ENCODE results near the gene OR5K1.

OR5K1 gene

DNA sequence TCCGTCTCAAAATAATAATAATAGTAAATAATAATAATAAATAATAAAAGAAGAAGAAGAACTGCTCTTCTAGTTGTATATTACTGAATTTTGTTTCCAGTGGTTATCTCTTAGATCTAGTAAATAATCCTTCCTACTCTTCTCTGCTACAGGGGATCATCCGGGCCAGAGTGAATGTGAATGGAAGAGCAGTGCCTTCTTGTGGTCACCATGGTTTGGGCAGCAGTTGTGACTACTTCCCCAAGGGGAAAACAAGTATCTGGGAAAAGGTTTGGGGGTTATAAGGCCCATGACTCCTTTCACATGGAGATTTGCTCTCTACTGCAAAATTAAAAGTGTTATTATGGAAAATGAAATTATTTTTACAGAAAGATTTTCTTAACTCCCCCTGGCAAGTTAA is 5.5 kb upstream of the OR5K1 start:
- H3K4me1 ChIP-seq (ENCODE audit: control insufficient read depth in 2 of 2, insufficient read depth in 2 of 2, low read length in 2 of 2), result no peaks in the 10 kb centered on the region
- no peak overlapping the region for H3K4me3 ChIP-seq (ENCODE audit: low read length in 2 of 2)
- no peak overlapping the region for H3K27ac ChIP-seq (ENCODE audit: low read depth in 2 of 2, low read length in 2 of 2)
- no peaks in the 10 kb centered on the region for H3K27me3 ChIP-seq (ENCODE audit: control insufficient read depth in 2 of 2, insufficient read depth in 2 of 2, low read length in 2 of 2)
- peaks cover 0 to 3% of the 10 kb centered on the region in 2 donors for H3K9me3 ChIP-seq (ENCODE audit: control insufficient read depth in 2 of 2, low read length in 2 of 2)
- H3K9ac ChIP-seq (ENCODE audit: low read depth in 1 of 2, low read length in 2 of 2), result no peak overlapping the region
- H3K36me3 ChIP-seq (ENCODE audit: control insufficient read depth in 2 of 2, insufficient read depth in 2 of 2, low read length in 2 of 2), result no peaks in the 10 kb centered on the region

DNA sequence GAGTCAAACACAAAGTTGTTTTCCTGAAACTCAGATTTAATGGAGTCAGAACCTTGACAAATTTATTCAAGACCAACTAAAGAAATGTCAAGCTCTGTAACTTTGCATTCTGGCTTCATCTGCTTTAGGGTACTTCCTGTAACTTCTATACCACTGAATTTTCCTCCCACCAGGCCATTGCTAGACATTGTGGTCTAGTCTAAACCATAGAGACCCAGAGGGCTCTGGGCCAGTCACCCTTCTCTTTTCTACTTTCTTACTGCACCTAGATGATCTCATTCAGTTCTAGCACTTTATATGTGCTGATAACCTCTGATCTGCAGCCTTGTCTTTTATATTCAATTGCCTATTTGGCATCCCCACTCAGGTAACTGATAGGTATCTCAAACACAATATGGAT is 2.8 kb upstream of the OR5K1 start:
- H3K4me1 ChIP-seq (ENCODE audit: control insufficient read depth in 2 of 2, insufficient read depth in 2 of 2, low read length in 2 of 2), result no peaks in the 10 kb centered on the region
- H3K9ac ChIP-seq (ENCODE audit: low read depth in 1 of 2, low read length in 2 of 2), result no peak overlapping the region
- H3K4me3 ChIP-seq (ENCODE audit: low read length in 2 of 2), result no peak overlapping the region
- H3K9me3 ChIP-seq (ENCODE audit: control insufficient read depth in 2 of 2, low read length in 2 of 2), result peaks cover 0 to 3% of the 10 kb centered on the region in 2 donors
- H3K27me3 ChIP-seq (ENCODE audit: control insufficient read depth in 2 of 2, insufficient read depth in 2 of 2, low read length in 2 of 2), result no peaks in the 10 kb centered on the region
- no peaks in the 10 kb centered on the region for H3K36me3 ChIP-seq (ENCODE audit: control insufficient read depth in 2 of 2, insufficient read depth in 2 of 2, low read length in 2 of 2)
- H3K27ac ChIP-seq (ENCODE audit: low read depth in 2 of 2, low read length in 2 of 2), result no peak overlapping the region

GRCh38 chr3:98482717-98483482 is 19.9 kb downstream of the OR5K1 start:
- Histone ChIP-seq H3K27ac (ENCODE audit: low read depth in 2 of 2, low read length in 2 of 2) (no peak overlapping the region), H3K4me1 (ENCODE audit: control insufficient read depth in 2 of 2, insufficient read depth in 2 of 2, low read length in 2 of 2) (no peaks in the 10 kb centered on the region), H3K36me3 (ENCODE audit: control insufficient read depth in 2 of 2, insufficient read depth in 2 of 2, low read length in 2 of 2) (no peaks in the 10 kb centered on the region), H3K4me3 (ENCODE audit: low read length in 2 of 2) (no peak overlapping the region), H3K9me3 (ENCODE audit: control insufficient read depth in 2 of 2, low read length in 2 of 2) (peaks cover 0 to 5% of the 10 kb centered on the region in 2 donors), H3K27me3 (ENCODE audit: control insufficient read depth in 2 of 2, insufficient read depth in 2 of 2, low read length in 2 of 2) (no peaks in the 10 kb centered on the region), H3K9ac (ENCODE audit: low read depth in 1 of 2, low read length in 2 of 2) (no peak overlapping the region)

DNA sequence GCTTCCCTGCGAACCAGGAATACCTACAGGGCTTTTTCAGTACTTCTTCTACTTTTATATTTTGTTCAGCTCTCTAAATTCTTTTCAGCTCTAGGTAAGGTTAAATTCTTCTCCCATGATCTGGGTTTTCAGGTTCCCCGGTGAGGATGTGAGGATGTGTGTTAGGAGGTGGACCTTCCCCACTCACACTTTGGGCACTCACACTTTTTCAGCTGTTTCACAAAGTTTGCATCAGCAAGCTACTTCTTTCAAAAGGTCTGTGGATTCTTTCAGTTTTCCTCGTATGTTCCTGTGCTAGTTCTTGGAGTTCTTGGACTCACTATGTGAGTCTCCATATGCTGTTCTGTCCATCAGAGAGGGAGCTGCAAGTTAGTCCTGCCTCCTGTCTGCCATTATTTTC is 20.6 kb downstream of the OR5K1 start:
- Histone ChIP-seq H3K27ac (ENCODE audit: low read depth in 2 of 2, low read length in 2 of 2) (no peak overlapping the region), H3K9me3 (ENCODE audit: control insufficient read depth in 2 of 2, low read length in 2 of 2) (peaks cover 0 to 5% of the 10 kb centered on the region in 2 donors), H3K9ac (ENCODE audit: low read depth in 1 of 2, low read length in 2 of 2) (no peak overlapping the region), H3K4me3 (ENCODE audit: low read length in 2 of 2) (no peak overlapping the region), H3K4me1 (ENCODE audit: control insufficient read depth in 2 of 2, insufficient read depth in 2 of 2, low read length in 2 of 2) (no peaks in the 10 kb centered on the region), H3K36me3 (ENCODE audit: control insufficient read depth in 2 of 2, insufficient read depth in 2 of 2, low read length in 2 of 2) (no peaks in the 10 kb centered on the region), H3K27me3 (ENCODE audit: control insufficient read depth in 2 of 2, insufficient read depth in 2 of 2, low read length in 2 of 2) (no peaks in the 10 kb centered on the region)

DNA sequence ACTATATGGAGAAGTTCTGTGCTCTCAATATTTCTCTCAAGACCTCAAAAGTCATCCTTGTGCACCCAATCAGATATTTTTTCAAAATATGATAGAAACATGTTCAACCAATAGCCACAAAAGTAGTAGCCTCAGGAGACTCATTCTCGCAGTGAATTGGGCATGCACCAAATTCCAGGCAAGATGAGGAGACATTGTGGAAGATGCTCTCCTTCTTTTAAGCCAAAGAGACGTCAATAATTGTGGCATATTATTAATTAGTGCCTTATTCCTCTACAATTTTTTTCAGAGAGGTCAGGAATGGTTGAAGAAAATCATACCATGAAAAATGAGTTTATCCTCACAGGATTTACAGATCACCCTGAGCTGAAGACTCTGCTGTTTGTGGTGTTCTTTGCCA is 34.4 kb downstream of the OR5K1 start, which contains the start of gene OR5K2:
Gene OR5K2 (plus strand): TSS at position 301 of the 400 bp plus-strand sequence. CDS start 0 bp downstream, at position 301.
- Histone ChIP-seq H3K36me3 (ENCODE audit: control insufficient read depth in 2 of 2, insufficient read depth in 2 of 2, low read length in 2 of 2) (no peaks in the 10 kb centered on the region), H3K27me3 (ENCODE audit: control insufficient read depth in 2 of 2, insufficient read depth in 2 of 2, low read length in 2 of 2) (no peaks in the 10 kb centered on the region), H3K27ac (ENCODE audit: low read depth in 2 of 2, low read length in 2 of 2) (no peak within 1 kb of the TSS), H3K9me3 (ENCODE audit: control insufficient read depth in 2 of 2, low read length in 2 of 2) (no peaks in the 10 kb centered on the region), H3K4me1 (ENCODE audit: control insufficient read depth in 2 of 2, insufficient read depth in 2 of 2, low read length in 2 of 2) (no peaks in the 10 kb centered on the region), H3K4me3 (ENCODE audit: low read length in 2 of 2) (no peak within 1 kb of the TSS), H3K9ac (ENCODE audit: low read depth in 1 of 2, low read length in 2 of 2) (no peak within 1 kb of the TSS)

GRCh38 chr3:98500019-98500418 is 37.0 kb downstream of the OR5K1 start:
- Histone ChIP-seq H3K9me3 (ENCODE audit: control insufficient read depth in 2 of 2, low read length in 2 of 2) (no peaks in the 10 kb centered on the region), H3K4me3 (ENCODE audit: low read length in 2 of 2) (no peak overlapping the region), H3K4me1 (ENCODE audit: control insufficient read depth in 2 of 2, insufficient read depth in 2 of 2, low read length in 2 of 2) (no peaks in the 10 kb centered on the region), H3K9ac (ENCODE audit: low read depth in 1 of 2, low read length in 2 of 2) (no peak overlapping the region), H3K27me3 (ENCODE audit: control insufficient read depth in 2 of 2, insufficient read depth in 2 of 2, low read length in 2 of 2) (no peaks in the 10 kb centered on the region), H3K36me3 (ENCODE audit: control insufficient read depth in 2 of 2, insufficient read depth in 2 of 2, low read length in 2 of 2) (no peaks in the 10 kb centered on the region), H3K27ac (ENCODE audit: low read depth in 2 of 2, low read length in 2 of 2) (no peak overlapping the region)

DNA sequence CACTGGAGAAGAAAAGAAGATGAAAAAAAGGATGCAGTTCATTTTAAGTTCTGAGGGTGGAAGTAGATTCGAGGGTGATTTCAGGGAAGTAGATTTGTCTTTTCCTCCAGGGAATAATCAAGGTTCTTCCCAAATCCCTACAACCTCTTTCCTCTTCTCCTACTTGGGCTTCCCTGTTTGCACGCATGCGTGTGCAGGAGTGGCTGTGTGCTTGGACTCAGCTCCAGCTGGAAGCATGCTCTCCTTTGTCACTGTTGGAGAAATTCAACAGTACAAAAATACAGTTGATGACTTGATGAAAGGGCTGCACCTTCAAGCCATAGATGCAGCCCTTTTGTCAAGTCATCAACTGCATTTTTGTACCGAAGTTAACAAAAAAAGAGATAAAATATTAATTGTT is 38.3 kb downstream of the OR5K1 start:
- Histone ChIP-seq H3K36me3 (ENCODE audit: control insufficient read depth in 2 of 2, insufficient read depth in 2 of 2, low read length in 2 of 2) (no peaks in the 10 kb centered on the region), H3K27me3 (ENCODE audit: control insufficient read depth in 2 of 2, insufficient read depth in 2 of 2, low read length in 2 of 2) (no peaks in the 10 kb centered on the region), H3K4me1 (ENCODE audit: control insufficient read depth in 2 of 2, insufficient read depth in 2 of 2, low read length in 2 of 2) (no peaks in the 10 kb centered on the region), H3K9ac (ENCODE audit: low read depth in 1 of 2, low read length in 2 of 2) (no peak overlapping the region), H3K4me3 (ENCODE audit: low read length in 2 of 2) (no peak overlapping the region), H3K27ac (ENCODE audit: low read depth in 2 of 2, low read length in 2 of 2) (no peak overlapping the region), H3K9me3 (ENCODE audit: control insufficient read depth in 2 of 2, low read length in 2 of 2) (no peaks in the 10 kb centered on the region)

- no peak overlapping the region for H3K9ac ChIP-seq (ENCODE audit: low read depth in 1 of 2, low read length in 2 of 2)
- H3K27ac ChIP-seq (ENCODE audit: low read depth in 2 of 2, low read length in 2 of 2), result no peak overlapping the region
- no peaks in the 10 kb centered on the region for H3K27me3 ChIP-seq (ENCODE audit: control insufficient read depth in 2 of 2, insufficient read depth in 2 of 2, low read length in 2 of 2)
- no peaks in the 10 kb centered on the region for H3K36me3 ChIP-seq (ENCODE audit: control insufficient read depth in 2 of 2, insufficient read depth in 2 of 2, low read length in 2 of 2)
- no peak overlapping the region for H3K4me3 ChIP-seq (ENCODE audit: low read length in 2 of 2)
- no peaks in the 10 kb centered on the region for H3K4me1 ChIP-seq (ENCODE audit: control insufficient read depth in 2 of 2, insufficient read depth in 2 of 2, low read length in 2 of 2)
- no peaks in the 10 kb centered on the region for H3K9me3 ChIP-seq (ENCODE audit: control insufficient read depth in 2 of 2, low read length in 2 of 2)
Measured at GRCh38 chr3:98501863-98502576, 39.0 kb downstream of the OR5K1 start.

GRCh38 chr3:98504539-98504938 is 41.5 kb downstream of the OR5K1 start:
- H3K4me3 ChIP-seq (ENCODE audit: low read length in 2 of 2), result no peak overlapping the region
- no peak overlapping the region for H3K9ac ChIP-seq (ENCODE audit: low read depth in 1 of 2, low read length in 2 of 2)
- H3K27ac ChIP-seq (ENCODE audit: low read depth in 2 of 2, low read length in 2 of 2), result no peak overlapping the region
- no peaks in the 10 kb centered on the region for H3K4me1 ChIP-seq (ENCODE audit: control insufficient read depth in 2 of 2, insufficient read depth in 2 of 2, low read length in 2 of 2)
- H3K9me3 ChIP-seq (ENCODE audit: control insufficient read depth in 2 of 2, low read length in 2 of 2), result no peaks in the 10 kb centered on the region
- no peaks in the 10 kb centered on the region for H3K27me3 ChIP-seq (ENCODE audit: control insufficient read depth in 2 of 2, insufficient read depth in 2 of 2, low read length in 2 of 2)
- no peaks in the 10 kb centered on the region for H3K36me3 ChIP-seq (ENCODE audit: control insufficient read depth in 2 of 2, insufficient read depth in 2 of 2, low read length in 2 of 2)

GRCh38 chr3:98508582-98508981 is 45.6 kb downstream of the OR5K1 start:
- Histone ChIP-seq H3K36me3 (ENCODE audit: control insufficient read depth in 2 of 2, insufficient read depth in 2 of 2, low read length in 2 of 2) (peaks cover 0 to 8% of the 10 kb centered on the region in 2 donors), H3K4me1 (ENCODE audit: control insufficient read depth in 2 of 2, insufficient read depth in 2 of 2, low read length in 2 of 2) (no peaks in the 10 kb centered on the region), H3K9ac (ENCODE audit: low read depth in 1 of 2, low read length in 2 of 2) (no peak overlapping the region), H3K9me3 (ENCODE audit: control insufficient read depth in 2 of 2, low read length in 2 of 2) (no peaks in the 10 kb centered on the region), H3K4me3 (ENCODE audit: low read length in 2 of 2) (no peak overlapping the region), H3K27me3 (ENCODE audit: control insufficient read depth in 2 of 2, insufficient read depth in 2 of 2, low read length in 2 of 2) (no peaks in the 10 kb centered on the region), H3K27ac (ENCODE audit: low read depth in 2 of 2, low read length in 2 of 2) (no peak overlapping the region)
